GM13977 (cell line): Measurements from ENCODE around the gene KIAA1958.

ENCODE experiments used
- DNase-seq: peaks from one replicate; pipeline ENCODE4 v3.0.0; 2012; ENCODE audit warnings: low spot score
- CTCF ChIP-seq: IDR thresholded peaks from 2 replicates; pipeline ENCODE4 v1.5.1; 2012; ENCODE audit warnings: mild to moderate bottlenecking, control low read depth; ENCODE audit not compliant: insufficient read depth; ENCODE audit errors: extremely low read depth, missing control alignments
- in situ Hi-C: fragments of 300-500 bp; cut with MboI; formaldehyde crosslinking; loops from one replicate; pipeline ENCODE4 v1.12.0; 2022; ENCODE audit warnings: low sequenced_read_pairs, low pct_unique_long_range_greater_than_20kb, mixed read lengths, inconsistent platforms; ENCODE audit not compliant: unreplicated experiment

The KIAA1958 gene

GRCh38 chr9:112540800-112541199, 54.2 kb downstream of the KIAA1958 start:
- DNase-seq, result no peak
- TF ChIP-seq CTCF, result no peak
- in situ Hi-C loops, result no loop called here

- in situ Hi-C loops, result no loop called here
- DNase-seq, result no peak
- no peak for TF ChIP-seq CTCF
Measured at GRCh38 chr9:112541685-112542084, 55.1 kb downstream of the KIAA1958 start.

- no peak for TF ChIP-seq CTCF
- in situ Hi-C loops, result no loop called here
- DNase-seq, result no peak
Measured at GRCh38 chr9:112542593-112543292, 56.1 kb downstream of the KIAA1958 start.

GRCh38 chr9:112544477-112544876, 57.9 kb downstream of the KIAA1958 start:
- TF ChIP-seq CTCF, result no peak
- no peak for DNase-seq
- in situ Hi-C loops, result no loop called here

GRCh38 chr9:112545237-112545636, 58.6 kb downstream of the KIAA1958 start:
- in situ Hi-C loops, result no loop called here
- DNase-seq, result no peak
- TF ChIP-seq CTCF, result no peak

GRCh38 chr9:112546149-112547012, 59.8 kb downstream of the KIAA1958 start:
- DNase-seq, result no peak
- in situ Hi-C loops, result no loop called here
- no peak for TF ChIP-seq CTCF
